CD4-positive, alpha-beta T cell treated with Interleukin-6 at 100 ng/mL for 8 hours (primary cell): Measurements from ENCODE around the gene SLC43A1.

Experiments used
- DNase-seq: peaks from one replicate; pipeline ENCODE4 v3.0.0-alpha.2; 2020; ENCODE audit warnings: mixed read lengths, low spot score

The SLC43A1 gene

GRCh38 chr11:57497303-57498247 is 17.9 kb downstream of the SLC43A1 start:
- no peak for DNase-seq

GRCh38 chr11:57496109-57496820 is 19.2 kb downstream of the SLC43A1 start:
- DNase-seq: no peak

GRCh38 chr11:57493507-57494503 is 21.7 kb downstream of the SLC43A1 start:
- DNase-seq: peak; percentile 74

- peak; percentile 34 for DNase-seq
These were observed 24.0 kb downstream of the SLC43A1 start for GRCh38 chr11:57491371-57492061.

GRCh38 chr11:57490456-57491248 is 24.9 kb downstream of the SLC43A1 start:
- no peak for DNase-seq

GRCh38 chr11:57487920-57488659 is 27.4 kb downstream of the SLC43A1 start:
- DNase-seq: no peak

GRCh38 chr11:57487021-57487778 is 28.3 kb downstream of the SLC43A1 start:
- DNase-seq: no peak

- DNase-seq: no peak
These were observed 30.1 kb downstream of the SLC43A1 start for GRCh38 chr11:57485217-57485990.

- DNase-seq: no peak
These were observed 31.3 kb downstream of the SLC43A1 start for GRCh38 chr11:57484141-57484710.

GRCh38 chr11:57483562-57483918 is 32.0 kb downstream of the SLC43A1 start:
- no peak for DNase-seq

- DNase-seq: no peak
These were observed 32.5 kb downstream of the SLC43A1 start for GRCh38 chr11:57482782-57483561.

GRCh38 chr11:57481915-57482781 is 33.4 kb downstream of the SLC43A1 start:
- no peak for DNase-seq

GRCh38 chr11:57481315-57481714 is 34.2 kb downstream of the SLC43A1 start:
- DNase-seq: no peak

GRCh38 chr11:57480409-57481137 is 34.9 kb downstream of the SLC43A1 start:
- DNase-seq: peak; percentile 58

- DNase-seq: no peak
These were observed 35.6 kb downstream of the SLC43A1 start for GRCh38 chr11:57479911-57480310.
